ENCODE data around the gene LAMA3.

Gene LAMA3

GRCh38 chr18:23824240-23824639, 135.0 kb downstream of the LAMA3 start:
- no peak for DNase-seq (ENCODE audit: extremely low read depth, low read depth)
- TF ChIP-seq CTCF (IDR thresholded peaks at IDR 0.05; ENCODE audit: low read depth, low read length, missing control alignments) = no peak
- H3K4me3 ChIP-seq (replicated peaks; ENCODE audit: low read depth, low read length) = no peak overlapping the region

GRCh38 chr18:23824669-23825068, 135.4 kb downstream of the LAMA3 start:
- TF ChIP-seq CTCF (IDR thresholded peaks at IDR 0.05; ENCODE audit: low read depth, low read length, missing control alignments) = no peak
- DNase-seq (ENCODE audit: extremely low read depth, low read depth) = no peak
- no peak overlapping the region for H3K4me3 ChIP-seq (replicated peaks; ENCODE audit: low read depth, low read length)

GRCh38 chr18:23825496-23825895, 136.2 kb downstream of the LAMA3 start:
- H3K4me3 ChIP-seq (replicated peaks; ENCODE audit: low read depth, low read length) = no peak overlapping the region
- no peak for TF ChIP-seq CTCF (IDR thresholded peaks at IDR 0.05; ENCODE audit: low read depth, low read length, missing control alignments)
- no peak for DNase-seq (ENCODE audit: extremely low read depth, low read depth)

GRCh38 chr18:23825978-23826405, 136.7 kb downstream of the LAMA3 start:
- no peak for DNase-seq (ENCODE audit: extremely low read depth, low read depth)
- no peak for TF ChIP-seq CTCF (IDR thresholded peaks at IDR 0.05; ENCODE audit: low read depth, low read length, missing control alignments)
- H3K4me3 ChIP-seq (replicated peaks; ENCODE audit: low read depth, low read length) = no peak overlapping the region

- no peak for TF ChIP-seq CTCF (IDR thresholded peaks at IDR 0.05; ENCODE audit: low read depth, low read length, missing control alignments)
- no peak overlapping the region for H3K4me3 ChIP-seq (replicated peaks; ENCODE audit: low read depth, low read length)
- no peak for DNase-seq (ENCODE audit: extremely low read depth, low read depth)
Measured at GRCh38 chr18:23826850-23827620, 137.8 kb downstream of the LAMA3 start.

- no peak overlapping the region for H3K4me3 ChIP-seq (replicated peaks; ENCODE audit: low read depth, low read length)
- TF ChIP-seq CTCF (IDR thresholded peaks at IDR 0.05; ENCODE audit: low read depth, low read length, missing control alignments) = no peak
- no peak for DNase-seq (ENCODE audit: extremely low read depth, low read depth)
Measured at GRCh38 chr18:23827681-23828080, 138.4 kb downstream of the LAMA3 start.

GRCh38 chr18:23828426-23828825, 139.2 kb downstream of the LAMA3 start:
- no peak overlapping the region for H3K4me3 ChIP-seq (replicated peaks; ENCODE audit: low read depth, low read length)
- peak; percentile 68 for DNase-seq (ENCODE audit: extremely low read depth, low read depth)
- no peak for TF ChIP-seq CTCF (IDR thresholded peaks at IDR 0.05; ENCODE audit: low read depth, low read length, missing control alignments)
